GM18907 (cell line): Measurements from ENCODE around the gene GNB1.
"Not testable (repeated sequence)": the region's sequence is repeated elsewhere in the genome, so short reads cannot be mapped to it uniquely, and the experiment has no call there.

Source experiments
- ATAC-seq: cut with Tn5 transposase; IDR thresholded peaks from one replicate; pipeline ENCODE4 v1.9.1; 2021; ENCODE audit warnings: mild to moderate bottlenecking, moderate library complexity; ENCODE audit not compliant: unreplicated experiment

Gene GNB1

DNA sequence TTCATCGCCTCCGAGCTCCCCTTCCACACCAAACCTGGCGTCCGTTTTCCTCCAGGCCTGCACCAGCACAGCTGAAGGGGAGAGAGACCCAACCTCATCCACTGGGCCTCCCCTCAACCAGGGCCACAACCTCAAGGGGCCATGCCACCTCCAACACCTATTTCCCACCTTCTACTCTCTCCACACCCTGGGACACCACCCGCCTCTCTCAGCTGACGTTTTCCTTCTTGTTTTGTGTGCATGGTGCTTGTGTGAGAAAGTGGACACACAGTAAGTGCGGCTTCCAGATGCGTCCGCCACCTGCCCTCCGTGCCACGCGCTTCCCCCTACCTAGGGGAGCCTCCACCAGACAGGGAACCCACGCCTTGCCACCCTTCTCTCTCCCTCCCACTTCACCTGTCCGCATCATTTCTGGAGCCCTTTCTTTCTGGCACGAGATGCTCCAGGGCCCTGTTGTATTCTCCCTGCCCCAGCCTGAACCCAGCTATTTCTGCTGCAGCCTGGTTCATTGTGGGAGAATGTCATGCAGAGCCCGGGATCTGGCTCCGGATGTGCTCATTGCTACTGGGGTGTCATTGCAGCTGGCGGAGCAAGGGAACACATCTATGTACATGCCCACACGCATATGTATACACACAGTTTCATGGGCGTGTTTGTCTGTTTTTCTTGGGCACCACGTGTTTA lies 1.3 kb upstream of the GNB1 start:
- no peak for ATAC-seq

DNA sequence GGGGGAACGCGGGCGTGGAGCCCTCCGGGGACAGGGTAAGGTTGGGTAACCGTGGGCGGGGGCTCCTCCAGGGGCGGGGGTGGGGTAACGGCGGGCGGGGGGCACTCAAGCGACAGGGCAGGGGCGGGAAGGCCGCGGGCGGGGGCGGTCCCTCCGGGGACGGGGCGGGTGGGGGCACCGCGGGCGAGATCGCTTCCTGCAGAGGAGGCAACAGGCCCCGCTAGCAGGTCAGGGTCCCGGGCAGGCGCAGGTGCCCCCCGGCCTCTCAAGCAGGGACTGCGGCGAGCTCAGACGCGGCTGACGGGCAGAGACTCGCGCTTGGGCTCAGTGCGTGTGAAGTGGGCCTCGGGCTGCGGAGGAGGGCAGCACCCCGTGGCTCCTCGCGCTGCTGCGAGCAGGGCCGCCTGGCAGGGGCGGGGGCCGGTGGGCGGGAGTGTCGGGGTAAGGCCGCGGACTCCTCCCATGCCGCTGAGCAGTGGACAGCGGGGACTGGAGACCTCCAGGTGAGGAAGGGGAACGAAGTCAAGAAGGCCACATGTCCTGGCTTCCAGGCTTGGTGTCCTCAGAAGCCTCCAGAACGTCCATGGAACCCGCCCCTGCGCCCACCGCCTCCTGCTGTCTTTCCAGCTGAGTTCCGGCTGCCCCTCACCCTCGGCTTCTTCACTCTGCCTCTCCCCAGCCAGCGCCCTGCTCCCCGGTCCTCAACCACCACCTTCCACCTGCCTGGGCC lies 627 bp upstream of the GNB1 start:
- peak; percentile 21 for ATAC-seq

- peak; percentile 23 for ATAC-seq
Observed at GRCh38 chr1:1889847-1890505, 911 bp downstream of the GNB1 start.

- ATAC-seq, result no peak
Observed at GRCh38 chr1:1889090-1889750, 1.7 kb downstream of the GNB1 start.

DNA sequence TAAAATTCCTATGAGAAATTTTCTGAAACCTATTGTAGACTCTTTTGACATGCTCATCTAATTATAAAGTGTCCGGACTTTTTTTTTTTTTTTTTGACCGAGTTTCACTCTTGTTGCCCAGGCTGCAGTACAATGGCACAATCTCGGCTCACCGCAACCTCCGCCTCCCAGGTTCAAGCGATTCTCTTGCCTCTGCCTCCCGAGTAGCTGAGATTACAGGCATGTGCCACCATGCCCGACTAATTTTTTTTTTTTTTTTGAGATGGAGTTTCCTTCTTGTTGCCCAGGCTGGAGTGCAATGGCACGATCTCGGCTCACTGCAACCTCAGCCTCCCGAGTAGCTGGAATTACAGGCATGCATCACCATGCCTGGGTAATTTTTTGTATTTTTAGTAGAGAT lies 7.0 kb downstream of the GNB1 start:
- ATAC-seq, result not testable (repeated sequence)

- no peak for ATAC-seq
Observed at GRCh38 chr1:1883092-1883873, 7.6 kb downstream of the GNB1 start.

GRCh38 chr1:1881727-1882126 lies 9.2 kb downstream of the GNB1 start:
- ATAC-seq, result no peak

DNA sequence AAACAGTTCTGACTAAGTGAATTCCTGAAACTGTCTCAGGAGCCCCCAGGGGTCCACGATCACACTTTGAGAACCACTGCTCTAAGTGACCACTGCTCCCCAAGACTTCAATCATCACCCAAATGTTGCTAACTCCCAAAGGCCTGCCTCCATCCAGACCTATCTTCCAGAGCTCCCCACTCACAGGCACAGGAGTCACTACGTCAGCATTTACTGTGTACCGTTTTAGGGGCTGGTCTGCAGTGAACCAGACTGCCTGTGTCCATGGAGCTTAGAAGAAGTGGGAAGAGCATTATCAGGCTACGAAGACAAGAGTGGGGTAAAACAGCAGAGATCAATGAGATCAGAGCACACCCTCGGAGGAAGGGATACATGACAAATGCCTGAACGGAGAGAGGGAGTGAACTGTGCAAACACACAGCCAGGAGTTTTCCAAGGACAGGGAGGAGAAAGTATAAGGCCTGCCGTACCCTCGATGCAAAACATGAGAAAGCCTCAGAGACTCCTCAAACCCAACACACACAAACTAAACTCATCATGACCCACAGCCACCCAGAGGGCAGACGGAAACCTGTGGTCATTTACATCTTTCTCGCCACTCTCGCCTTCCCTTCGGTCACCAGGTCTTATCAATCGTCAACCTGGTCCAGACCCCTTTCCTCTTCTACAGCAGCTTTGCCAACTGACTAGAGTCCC lies 10.1 kb downstream of the GNB1 start:
- ATAC-seq, result no peak

- no peak for ATAC-seq
Observed at GRCh38 chr1:1879942-1880341, 10.9 kb downstream of the GNB1 start.

DNA sequence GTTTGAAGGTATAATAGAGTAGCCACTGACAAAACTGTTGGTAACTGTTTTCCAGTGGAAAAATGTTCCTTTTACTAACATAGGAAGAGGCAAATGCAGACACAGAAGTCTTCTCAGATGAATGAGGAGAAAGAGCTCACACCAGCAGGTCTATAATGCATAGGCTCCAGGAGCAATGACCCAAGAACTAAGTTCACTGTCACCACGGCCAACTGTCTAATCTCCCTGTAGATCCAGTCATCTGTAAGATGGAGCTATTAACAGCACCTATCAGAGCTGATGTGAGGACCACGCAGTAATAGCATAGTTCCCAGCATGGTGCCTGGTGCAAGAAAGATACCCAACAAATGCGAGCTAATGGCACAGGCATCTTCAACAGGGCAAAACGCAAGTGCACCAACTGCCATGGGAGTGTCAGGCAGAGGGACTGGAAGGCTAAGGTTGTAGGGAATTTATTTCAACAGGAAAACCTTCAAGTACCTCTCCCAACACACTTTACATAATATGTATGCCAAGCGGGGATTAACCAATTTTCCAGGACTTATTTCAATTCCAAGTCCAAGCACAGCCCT lies 12.9 kb downstream of the GNB1 start:
- no peak for ATAC-seq

DNA sequence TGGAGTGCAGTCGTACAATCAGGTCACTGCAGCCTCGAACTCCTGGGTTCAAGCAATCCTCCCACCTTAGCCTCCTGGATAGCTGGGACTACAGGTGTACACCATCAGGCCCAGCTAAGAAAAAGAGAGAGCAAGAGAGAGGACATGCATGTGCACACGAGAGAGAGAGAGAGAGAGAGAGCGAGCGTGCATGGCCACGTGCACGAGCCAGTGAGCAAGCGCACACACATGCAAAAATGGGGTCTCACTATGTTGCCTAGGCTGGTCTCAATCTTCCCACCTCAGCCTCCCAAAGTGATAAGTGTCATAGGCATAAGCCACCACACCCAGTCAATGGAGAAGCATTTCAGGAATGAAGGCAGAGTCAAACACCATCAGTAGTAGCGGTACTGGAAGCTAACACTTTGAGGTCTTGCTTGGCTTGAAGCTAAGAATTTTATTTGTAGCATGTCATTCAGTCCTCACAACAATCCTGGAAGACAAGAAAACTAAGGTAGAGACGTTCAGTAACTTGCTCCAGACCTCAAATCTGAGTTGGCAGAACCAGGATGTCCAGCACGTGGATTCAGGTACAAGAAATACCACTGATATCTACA lies 14.5 kb downstream of the GNB1 start:
- ATAC-seq, result no peak

- no peak for ATAC-seq
Observed at GRCh38 chr1:1875932-1876331, 15.0 kb downstream of the GNB1 start.

DNA sequence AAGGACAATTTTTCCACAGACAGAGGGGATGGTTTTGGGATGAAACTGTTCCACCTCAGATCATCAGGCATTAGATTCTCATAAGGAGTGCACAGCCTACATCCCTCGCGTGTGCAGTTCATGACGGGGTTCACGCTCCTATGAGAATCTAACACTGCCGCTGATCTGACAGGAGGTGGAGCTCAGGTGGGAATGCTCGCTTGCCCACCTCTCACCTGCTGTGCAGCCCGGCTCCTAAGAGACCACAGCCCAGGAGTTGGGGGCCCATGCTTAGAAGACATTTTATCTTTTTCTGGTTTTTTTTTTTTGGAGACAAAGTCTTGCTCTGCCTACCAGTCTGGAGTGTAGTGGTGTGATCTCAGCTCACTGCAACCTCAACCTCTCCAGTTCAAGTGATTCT lies 16.0 kb downstream of the GNB1 start:
- ATAC-seq, result no peak

DNA sequence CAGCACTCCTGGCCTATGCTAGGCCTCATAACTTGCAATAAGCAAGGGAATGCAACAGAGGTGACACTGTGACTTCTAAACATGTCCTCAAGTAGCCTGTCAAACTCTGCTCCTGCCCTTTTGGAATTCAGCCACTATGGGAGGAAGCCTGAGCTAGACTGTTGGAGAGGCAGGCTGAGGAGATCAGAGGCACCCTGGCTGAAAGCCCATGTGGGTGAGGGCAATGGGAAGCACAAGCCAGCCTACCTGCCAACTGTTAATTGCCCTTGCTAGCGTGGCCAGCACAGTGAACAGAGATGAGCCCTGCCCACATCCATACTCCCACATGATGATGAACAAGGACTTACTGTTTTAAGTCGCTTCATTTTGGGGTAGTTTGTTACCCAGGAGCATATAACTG lies 17.7 kb downstream of the GNB1 start:
- no peak for ATAC-seq

DNA sequence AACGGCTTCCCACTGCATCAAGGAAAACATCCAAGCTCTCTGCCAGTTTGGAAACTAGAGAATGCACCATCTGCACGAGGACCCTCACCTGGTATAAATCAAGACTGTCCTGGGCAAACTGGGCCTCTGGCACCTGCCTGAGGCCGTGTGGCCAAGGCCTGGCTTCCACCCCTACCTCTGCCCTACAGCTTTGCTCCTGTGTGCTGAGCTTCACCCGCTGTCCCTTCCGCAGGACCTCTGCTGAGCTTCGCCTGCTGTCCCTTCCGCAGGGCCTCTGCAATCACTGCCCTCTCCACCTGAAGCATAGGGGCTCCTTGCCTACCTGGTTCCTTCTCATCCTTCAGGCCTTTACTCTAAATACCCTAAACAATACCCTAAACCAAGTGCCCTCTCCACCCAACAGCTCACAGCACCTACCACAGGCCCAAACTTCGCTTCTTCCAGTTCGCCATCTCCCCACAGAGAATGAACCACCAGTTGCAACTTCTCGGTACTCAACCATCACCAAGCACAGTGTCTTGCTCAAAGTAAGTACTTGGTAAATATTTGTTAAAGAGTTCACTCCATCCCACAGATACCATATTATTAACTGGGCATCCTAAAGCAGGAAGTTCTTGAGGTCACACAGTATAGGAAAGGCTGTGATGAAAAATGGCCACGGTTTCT lies 18.4 kb downstream of the GNB1 start:
- ATAC-seq, result no peak

DNA sequence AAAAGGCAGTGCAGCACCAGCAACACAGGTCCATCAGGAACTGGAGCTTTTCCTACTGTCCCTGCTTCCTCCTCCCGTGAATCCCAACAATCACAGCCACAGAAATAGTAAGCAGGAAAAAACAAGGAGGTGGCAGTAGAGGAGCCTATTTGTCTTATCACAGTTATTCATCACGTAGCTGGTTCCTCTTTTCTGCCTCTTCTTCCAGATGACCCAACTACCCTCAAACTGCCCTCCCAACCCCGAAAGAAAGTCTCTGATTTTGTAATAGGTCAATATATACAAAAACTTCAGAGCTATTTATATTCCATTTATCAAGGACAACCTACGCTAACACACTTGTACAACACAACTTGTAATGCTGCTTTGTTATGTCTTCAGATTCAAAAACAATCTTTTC lies 21.4 kb downstream of the GNB1 start:
- no peak for ATAC-seq

DNA sequence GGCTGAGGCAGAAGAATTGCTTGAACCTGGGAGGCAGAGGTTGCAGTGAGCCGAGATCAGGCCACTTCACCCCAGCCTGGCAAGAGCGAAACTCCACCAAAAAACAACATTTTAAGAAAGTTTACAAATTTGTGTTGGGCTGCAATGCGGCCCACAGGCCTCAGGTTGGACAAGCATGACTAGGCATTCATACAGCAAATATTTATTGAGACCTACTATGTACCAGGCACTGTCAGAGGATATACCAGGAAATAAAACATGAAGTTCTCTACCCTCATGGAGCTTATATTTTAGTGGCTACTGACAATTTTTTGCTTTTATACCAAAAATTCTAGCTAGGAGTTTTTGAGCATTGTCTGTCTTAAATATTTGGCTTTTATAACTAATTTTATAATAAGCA lies 23.7 kb downstream of the GNB1 start:
- ATAC-seq, result no peak

DNA sequence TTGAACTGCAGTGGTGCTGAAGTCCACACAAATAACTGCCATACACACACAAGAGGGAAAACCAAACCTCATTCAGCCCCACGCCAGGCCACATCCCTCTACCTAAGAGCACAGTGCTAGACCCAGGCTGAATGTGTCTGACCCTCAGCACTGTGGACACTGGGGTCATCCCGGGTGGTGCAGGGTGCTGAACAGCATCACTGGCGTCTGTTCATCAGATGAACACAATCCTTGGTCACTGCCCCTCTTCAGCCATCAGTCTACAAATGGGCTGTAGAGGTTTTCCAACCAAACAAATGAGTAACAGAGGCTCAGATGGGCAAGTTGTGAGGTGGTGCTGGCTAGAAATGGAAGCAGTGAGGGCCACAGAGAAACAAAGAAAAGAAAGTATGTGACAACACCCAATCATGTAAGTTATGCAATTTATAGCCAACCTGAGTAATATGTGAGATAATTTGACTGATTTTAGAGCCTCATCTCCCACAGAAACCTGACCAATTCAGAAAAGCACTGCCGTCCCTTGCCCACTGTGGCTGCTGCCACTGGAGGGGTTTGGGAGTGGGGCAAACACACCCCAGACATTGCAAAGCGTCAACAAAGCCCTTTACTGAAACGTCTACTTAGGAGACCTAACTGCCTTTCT lies 27.9 kb downstream of the GNB1 start:
- ATAC-seq, result no peak
